GM18498 (cell line): ENCODE measurements around the gene REG3G.
"Not testable (repeated sequence)": the region's sequence is repeated elsewhere in the genome, so short reads cannot be mapped to it uniquely, and the experiment has no call there.

Source experiments
- ATAC-seq: cut with Tn5 transposase; IDR thresholded peaks from one replicate; pipeline ENCODE4 v1.9.1; 2021; ENCODE audit warnings: mild to moderate bottlenecking, moderate library complexity; ENCODE audit not compliant: unreplicated experiment

REG3G gene

DNA sequence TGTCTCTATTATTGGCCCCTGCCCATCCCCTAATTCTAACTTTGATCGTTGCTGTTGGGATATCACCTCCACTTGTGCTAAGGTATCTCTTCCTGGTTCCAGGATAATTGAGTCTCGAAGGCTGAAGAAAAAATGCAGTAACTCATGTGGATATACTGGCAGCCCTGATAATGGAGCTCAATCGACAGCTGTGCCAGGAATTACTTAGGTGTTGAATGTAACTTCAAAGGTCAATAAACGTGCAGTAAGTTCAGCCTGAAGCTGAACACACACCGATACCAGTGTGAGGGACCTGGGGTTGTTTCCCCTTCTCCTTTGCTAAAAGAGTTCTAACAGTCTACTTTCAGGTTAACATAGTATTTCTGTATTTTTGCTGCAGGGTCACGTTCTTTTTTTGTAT, 11.9 kb upstream of the REG3G start:
- ATAC-seq, result no peak

DNA sequence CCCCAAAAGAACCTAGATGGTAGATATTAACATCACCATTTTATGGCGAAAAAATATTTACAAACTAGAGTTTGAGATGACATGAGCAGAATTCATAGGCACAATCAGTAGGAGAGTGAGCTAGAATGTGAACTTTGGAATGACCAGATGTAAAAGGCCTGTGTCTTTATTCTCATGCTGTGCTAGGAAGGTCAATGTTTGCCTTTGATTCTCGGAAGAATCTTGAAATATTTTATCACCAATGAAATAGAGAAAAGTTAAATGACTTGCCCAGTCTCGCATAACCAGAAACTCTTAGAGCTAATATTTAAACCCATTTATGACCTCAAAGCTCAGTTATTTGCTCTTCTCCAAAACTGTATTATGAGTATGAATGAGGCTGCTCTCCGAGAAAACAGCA, 9.2 kb upstream of the REG3G start:
- ATAC-seq, result no peak

DNA sequence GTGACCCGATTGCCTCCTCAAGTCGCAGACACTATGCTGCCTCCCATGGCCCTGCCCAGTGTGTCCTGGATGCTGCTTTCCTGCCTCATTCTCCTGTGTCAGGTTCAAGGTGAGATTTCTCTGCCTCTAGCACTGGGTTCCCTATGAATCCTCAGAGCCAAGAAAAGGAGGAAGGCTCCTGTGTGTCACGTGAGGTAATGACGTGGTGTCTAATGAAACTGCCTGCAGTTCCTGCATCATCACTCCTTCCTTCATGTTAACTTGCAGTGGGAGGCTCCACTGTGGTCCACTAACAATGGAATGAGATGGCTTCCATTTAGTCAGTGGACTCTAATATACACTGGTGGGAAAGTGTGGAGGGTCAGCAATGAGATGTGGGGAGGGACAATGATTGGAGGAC, 559 bp downstream of the REG3G start:
- no peak for ATAC-seq

DNA sequence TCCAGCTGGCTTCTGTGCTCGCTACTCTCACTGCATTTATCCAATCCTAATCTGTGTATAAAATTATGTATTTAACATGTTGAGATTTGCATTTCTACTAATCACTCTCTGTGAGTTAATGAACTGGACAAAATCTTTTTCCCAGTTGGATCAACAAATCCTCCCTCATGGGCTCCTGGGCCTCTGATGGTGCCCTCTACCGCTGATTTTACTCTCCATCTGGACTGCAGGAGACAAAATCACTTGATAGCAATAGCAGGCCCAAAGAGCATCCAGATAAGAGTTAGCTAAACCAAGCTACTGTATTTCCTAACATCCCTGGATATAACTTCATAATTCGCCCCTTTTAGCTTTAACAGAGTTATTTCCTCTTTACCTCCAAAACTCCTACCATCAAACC, 14.4 kb downstream of the REG3G start:
- ATAC-seq, result no peak

DNA sequence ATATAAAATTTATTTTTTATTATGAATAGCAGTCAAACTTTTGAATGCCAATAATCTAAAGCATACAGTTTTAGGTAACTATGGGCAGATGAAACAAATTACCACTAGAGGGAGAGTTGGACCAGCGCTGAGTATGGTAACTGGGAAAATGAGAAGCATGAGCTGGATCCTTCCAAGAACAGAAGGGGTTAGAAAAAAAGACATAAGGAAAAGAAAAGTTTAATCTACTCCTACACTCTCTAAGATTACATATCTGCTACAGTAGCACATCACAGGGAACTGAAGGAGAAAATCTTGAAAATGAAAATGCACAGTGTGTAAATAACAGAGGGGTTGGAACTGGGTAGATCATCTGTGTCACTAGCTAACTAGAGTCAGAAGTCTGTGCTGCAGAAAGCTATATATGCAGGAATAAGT, 15.5 kb downstream of the REG3G start:
- no peak for ATAC-seq

DNA sequence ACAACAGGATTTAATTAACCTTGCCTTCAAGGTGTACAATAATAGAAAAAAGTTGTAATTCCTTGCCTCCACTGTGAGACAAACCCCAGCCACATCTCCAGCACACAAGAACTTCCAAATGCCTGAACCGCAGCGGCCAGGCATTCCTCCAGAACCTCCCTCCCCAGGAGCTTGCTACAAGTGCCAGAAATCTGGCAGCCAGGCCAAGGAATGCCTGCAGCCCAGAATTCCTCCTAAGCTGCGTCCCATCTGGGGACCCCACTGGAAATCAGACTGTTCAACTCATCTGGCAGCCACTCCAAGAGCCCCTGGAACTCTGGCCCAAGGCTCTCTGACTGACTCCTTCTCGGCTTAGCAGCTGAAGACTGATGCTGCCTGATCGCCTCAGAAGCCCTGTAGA, 28.0 kb downstream of the REG3G start:
- not testable (repeated sequence) for ATAC-seq

DNA sequence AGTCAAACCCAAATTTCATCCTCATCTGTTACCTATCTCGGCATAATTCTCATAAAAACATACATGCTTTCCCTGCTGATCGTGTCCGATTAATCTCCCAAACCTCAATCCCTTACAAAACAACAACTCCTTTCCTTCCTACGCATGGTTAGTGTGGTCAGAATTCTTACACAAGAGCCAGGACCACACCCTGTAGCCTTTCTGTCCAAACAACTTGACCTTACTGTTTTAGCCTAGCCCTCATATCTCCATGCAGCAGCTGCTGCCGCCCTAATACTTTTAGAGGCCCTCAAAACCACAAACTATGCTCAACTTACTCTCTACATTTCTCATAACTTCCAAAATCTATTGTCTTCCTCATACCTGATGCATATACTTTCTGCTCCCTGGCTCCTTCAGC, 29.3 kb downstream of the REG3G start:
- ATAC-seq, result not testable (repeated sequence)

DNA sequence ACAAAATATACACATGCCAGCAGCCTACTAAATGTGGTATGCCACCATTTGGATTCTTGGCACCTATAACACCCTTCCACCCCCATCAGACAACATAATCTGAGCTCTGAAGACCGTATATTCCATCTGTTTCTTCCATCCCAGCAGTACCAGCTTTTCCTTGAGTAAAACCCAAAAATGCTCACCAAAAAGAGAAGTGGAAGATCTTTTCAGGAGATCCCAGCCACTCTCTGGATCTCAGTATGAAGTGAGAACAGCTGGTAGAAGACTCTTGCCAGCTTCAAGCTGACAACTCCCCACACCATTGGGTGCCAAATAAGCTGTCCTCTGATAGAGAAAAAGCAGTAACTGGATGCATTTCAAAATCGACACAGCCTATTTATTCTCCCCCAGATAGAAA, 39.7 kb downstream of the REG3G start:
- ATAC-seq, result no peak

DNA sequence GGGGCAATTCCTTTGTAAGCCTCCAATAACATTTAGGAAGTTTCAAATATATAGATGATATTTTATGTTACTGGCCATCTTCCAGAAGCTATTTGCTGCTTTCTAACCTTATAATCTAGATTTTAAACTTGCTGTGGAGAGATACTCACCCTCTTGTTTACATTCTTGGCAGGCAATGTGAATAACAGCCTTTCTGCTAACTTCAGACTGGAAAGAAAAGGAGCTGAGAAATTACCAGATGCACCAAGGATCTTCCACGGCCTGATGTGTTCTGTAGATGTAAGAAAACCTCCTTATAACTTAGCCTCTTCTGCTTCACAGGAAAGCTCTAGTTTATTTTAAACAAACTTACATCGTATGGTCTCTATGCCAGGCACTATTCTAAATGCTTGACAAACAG, 45.6 kb downstream of the REG3G start:
- ATAC-seq, result no peak
